Measurements from ENCODE around the gene PIGK. TPM values are rescaled to one million over a fixed set of nuclear protein-coding genes. Genes with fewer than 3 reads are reported as not detected.

Gene PIGK
- polyA plus RNA-seq, 3 donors = 4.0 to 24.7 (median 19.4) TPM

DNA sequence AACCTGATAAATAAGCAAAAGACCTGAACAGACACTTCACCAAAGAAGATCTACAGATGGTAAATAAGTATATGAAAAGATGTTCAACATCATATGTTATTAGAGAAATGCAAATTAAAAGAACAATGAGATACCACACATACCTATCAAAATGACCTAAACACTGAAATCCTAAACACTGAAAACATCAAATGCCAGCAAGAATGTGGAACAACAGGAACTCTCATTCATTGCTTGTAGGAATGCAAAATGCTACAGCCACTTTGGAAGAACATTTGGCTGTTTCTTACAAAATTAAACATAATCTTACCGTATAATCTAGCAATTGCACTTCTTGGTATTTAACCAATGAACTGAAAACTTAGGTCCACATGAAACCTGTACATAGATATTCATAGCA is 14.9 kb upstream of the PIGK start:
- peaks cover 0 to 2% (median 0%) of the 10 kb centered on the region in 3 donors for H3K27me3 Mint-ChIP-seq (ENCODE audit: low read depth in 3 of 3)
- Histone ChIP-seq H3K4me3 (replicated peaks in 1 of 3; ENCODE audit: low read depth in 2 of 3, low read length in 3 of 3) (no peak overlapping the region), H3K9me3 (replicated peaks in 1 of 2; ENCODE audit: control insufficient read depth in 1 of 2, insufficient read depth in 1 of 2, low read length in 2 of 2) (peaks cover 5 to 12% of the 10 kb centered on the region in 2 donors), H3K27ac (ENCODE audit: low read depth in 1 of 2, low read length in 2 of 2) (no peak overlapping the region), H3K9ac (ENCODE audit: insufficient read depth, low read length, poor library complexity, severe bottlenecking) (no peak overlapping the region), H3K4me2 (replicated peaks; ENCODE audit: extremely low read depth, low read length, poor library complexity, severe bottlenecking) (no peak overlapping the region), H3K27me3 (ENCODE audit: control insufficient read depth in 2 of 2, insufficient read depth in 2 of 2, low read length in 2 of 2) (no peaks in the 10 kb centered on the region), H2AFZ (ENCODE audit: insufficient read depth, low read depth, low read length, poor library complexity, severe bottlenecking) (no peak overlapping the region), H3K79me2 (ENCODE audit: insufficient read depth, low read length) (no peaks in the 10 kb centered on the region), H3K36me3 (replicated peaks in 1 of 2; ENCODE audit: control insufficient read depth in 1 of 2, insufficient read depth in 2 of 2, low read length in 2 of 2) (no peaks in the 10 kb centered on the region), H4K20me1 (ENCODE audit: insufficient read depth, low read length) (no peaks in the 10 kb centered on the region), H3K4me1 (ENCODE audit: control insufficient read depth in 1 of 2, insufficient read depth in 2 of 2, low read length in 2 of 2) (peaks cover 8 to 9% of the 10 kb centered on the region in 2 donors)
- no peak overlapping the region for H3K27ac Mint-ChIP-seq
- TF ChIP-seq, protein P1, sequence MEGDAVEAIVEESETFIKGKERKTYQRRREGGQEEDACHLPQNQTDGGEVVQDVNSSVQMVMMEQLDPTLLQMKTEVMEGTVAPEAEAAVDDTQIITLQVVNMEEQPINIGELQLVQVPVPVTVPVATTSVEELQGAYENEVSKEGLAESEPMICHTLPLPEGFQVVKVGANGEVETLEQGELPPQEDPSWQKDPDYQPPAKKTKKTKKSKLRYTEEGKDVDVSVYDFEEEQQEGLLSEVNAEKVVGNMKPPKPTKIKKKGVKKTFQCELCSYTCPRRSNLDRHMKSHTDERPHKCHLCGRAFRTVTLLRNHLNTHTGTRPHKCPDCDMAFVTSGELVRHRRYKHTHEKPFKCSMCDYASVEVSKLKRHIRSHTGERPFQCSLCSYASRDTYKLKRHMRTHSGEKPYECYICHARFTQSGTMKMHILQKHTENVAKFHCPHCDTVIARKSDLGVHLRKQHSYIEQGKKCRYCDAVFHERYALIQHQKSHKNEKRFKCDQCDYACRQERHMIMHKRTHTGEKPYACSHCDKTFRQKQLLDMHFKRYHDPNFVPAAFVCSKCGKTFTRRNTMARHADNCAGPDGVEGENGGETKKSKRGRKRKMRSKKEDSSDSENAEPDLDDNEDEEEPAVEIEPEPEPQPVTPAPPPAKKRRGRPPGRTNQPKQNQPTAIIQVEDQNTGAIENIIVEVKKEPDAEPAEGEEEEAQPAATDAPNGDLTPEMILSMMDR (IDR thresholded peaks at IDR 0.05) = no peak
- DNase-seq = no peak
- H3K4me1 Mint-ChIP-seq = peaks cover 10% of the 10 kb centered on the region
- WGBS (ENCODE audit: insufficient coverage) = 100% methylated on average over 1 of the region's 1 CpG
- peaks cover 0 to 5% of the 10 kb centered on the region in 2 donors for H3K36me3 Mint-ChIP-seq
- intact Hi-C loops (cut with micrococcal nuclease) = no loop called here
- peaks cover 10 to 17% (median 15%) of the 10 kb centered on the region in 7 donors for H3K9me3 Mint-ChIP-seq
- no peak overlapping the region for H3K4me3 Mint-ChIP-seq

GRCh38 chr1:77232829-77233228 is 13.6 kb upstream of the PIGK start:
- peaks cover under 1 to 1% of the 10 kb centered on the region in 2 donors for H3K4me1 ChIP-seq (ENCODE audit: control insufficient read depth in 1 of 2, insufficient read depth in 2 of 2, low read length in 2 of 2)
- no peak overlapping the region for H3K4me3 Mint-ChIP-seq
- no peak overlapping the region for H3K4me3 ChIP-seq (replicated peaks in 1 of 3; ENCODE audit: low read depth in 2 of 3, low read length in 3 of 3)
- no peaks in the 10 kb centered on the region for H3K36me3 ChIP-seq (replicated peaks in 1 of 2; ENCODE audit: control insufficient read depth in 1 of 2, insufficient read depth in 2 of 2, low read length in 2 of 2)
- peaks cover 2% of the 10 kb centered on the region for H3K4me1 Mint-ChIP-seq
- H3K36me3 Mint-ChIP-seq = peaks cover 0 to 5% of the 10 kb centered on the region in 2 donors
- no peak overlapping the region for H3K9ac ChIP-seq (ENCODE audit: insufficient read depth, low read length, poor library complexity, severe bottlenecking)
- H3K4me2 ChIP-seq (replicated peaks; ENCODE audit: extremely low read depth, low read length, poor library complexity, severe bottlenecking) = no peak overlapping the region
- TF ChIP-seq, protein P1 (IDR thresholded peaks at IDR 0.05) = no peak
- DNase-seq = no peak
- intact Hi-C loops (cut with micrococcal nuclease) = no loop called here
- H3K27ac ChIP-seq (ENCODE audit: low read depth in 1 of 2, low read length in 2 of 2) = no peak overlapping the region
- peaks cover 5 to 12% of the 10 kb centered on the region in 2 donors for H3K9me3 ChIP-seq (replicated peaks in 1 of 2; ENCODE audit: control insufficient read depth in 1 of 2, insufficient read depth in 1 of 2, low read length in 2 of 2)
- H3K27ac Mint-ChIP-seq = no peak overlapping the region
- H2AFZ ChIP-seq (ENCODE audit: insufficient read depth, low read depth, low read length, poor library complexity, severe bottlenecking) = no peak overlapping the region
- H4K20me1 ChIP-seq (ENCODE audit: insufficient read depth, low read length) = no peaks in the 10 kb centered on the region
- WGBS (ENCODE audit: insufficient coverage) = no CpG with 5 or more reads among the region's 1 CpG
- no peaks in the 10 kb centered on the region for H3K27me3 ChIP-seq (ENCODE audit: control insufficient read depth in 2 of 2, insufficient read depth in 2 of 2, low read length in 2 of 2)
- peaks cover 0 to 3% (median 0%) of the 10 kb centered on the region in 3 donors for H3K27me3 Mint-ChIP-seq (ENCODE audit: low read depth in 3 of 3)
- peaks cover 10 to 17% (median 15%) of the 10 kb centered on the region in 7 donors for H3K9me3 Mint-ChIP-seq
- no peaks in the 10 kb centered on the region for H3K79me2 ChIP-seq (ENCODE audit: insufficient read depth, low read length)
